Panc1 (cell line): ENCODE measurements around the gene UTS2R. TPM values are rescaled to one million over a fixed set of nuclear protein-coding genes. Genes with fewer than 3 reads are reported as not detected.

Source experiments
- ATAC-seq: fragments of 200-7000 bp; cut with Tn5 transposase; 2 replicates; pipeline ENCODE4 v1.9.1; 2020; ENCODE audit warnings: mild to moderate bottlenecking, moderate library complexity
- BruUV-seq: library from RNA; stranded (reverse); fragments of 400-500 nt; replicated peaks from 2 replicates; lab custom pipeline; 2021; lab: Mats Ljungman, UMichigan
- CTCF ChIA-PET: fragments of 300-600 bp; sonication (Branson Sonifier 250); formaldehyde crosslinking; loops from one replicate; lab custom pipeline; 2022; ENCODE audit warnings: antibody characterized with exemption; lab: Charles Lee
- POLR2A ChIA-PET: fragments of 300-600 bp; sonication (Branson Sonifier 250); formaldehyde crosslinking; loops from one replicate; lab custom pipeline; 2022; ENCODE audit warnings: antibody characterized with exemption; lab: Charles Lee
- DNase-seq: peaks from one replicate; pipeline ENCODE4 v3.0.0-alpha.2; 2010; ENCODE audit warnings: low read depth, low spot score
- H3K27ac ChIP-seq: 2 replicates; pipeline ENCODE4 v1.5.1; 2011; ENCODE audit warnings: mild to moderate bottlenecking, low read length, inconsistent platforms
- H3K27me3 ChIP-seq: fragments of 200-500 bp; sonication (Bioruptor generic); 2 replicates; pipeline ENCODE4 v1.6.0; 2014; ENCODE audit warnings: low read length, inconsistent platforms; ENCODE audit not compliant: control insufficient read depth, insufficient read depth
- H3K36me3 ChIP-seq: fragments of 200-500 bp; sonication (Bioruptor generic); 2 replicates; pipeline ENCODE4 v1.5.1; 2014; ENCODE audit warnings: inconsistent platforms, mild to moderate bottlenecking, low read length, moderate library complexity; ENCODE audit not compliant: control insufficient read depth, insufficient read depth
- H3K4me1 ChIP-seq: 2 replicates; pipeline ENCODE4 v1.5.1; 2011; ENCODE audit warnings: inconsistent platforms, mild to moderate bottlenecking, low read length, moderate library complexity; ENCODE audit not compliant: control insufficient read depth, insufficient read depth
- H3K4me3 ChIP-seq, 2 experiments: 2 replicates each; pipeline ENCODE4 v1.5.1; 2011 to 2012; ENCODE audit warnings: low read depth in 2 of 2, low read length in 2 of 2, mild to moderate bottlenecking in 2 of 2, inconsistent platforms in 1 of 2, moderate library complexity in 1 of 2
- H3K9me3 ChIP-seq: fragments of 200-500 bp; sonication (Bioruptor generic); 2 replicates; pipeline ENCODE4 v1.5.1; 2014; ENCODE audit warnings: low read depth, mild to moderate bottlenecking, inconsistent platforms, low read length, moderate library complexity; ENCODE audit not compliant: control insufficient read depth, insufficient read depth
- POLR2AphosphoS5 ChIP-seq: IDR thresholded peaks from 2 replicates; pipeline ENCODE4 v1.6.1; 2012; ENCODE audit warnings: mild to moderate bottlenecking, low read depth, low read length, moderate library complexity
- REST ChIP-seq, 2 experiments: IDR thresholded peaks; 2 replicates each; pipeline ENCODE4 v1.6.1; 2011 to 2012; ENCODE audit warnings: low read depth in 2 of 2, control low read depth in 1 of 2, low read length in 1 of 2, mild to moderate bottlenecking in 1 of 2, moderate library complexity in 1 of 2; ENCODE audit not compliant: insufficient read depth in 1 of 2
- SIN3A ChIP-seq: IDR thresholded peaks from 2 replicates; pipeline ENCODE4 v1.6.1; 2012; ENCODE audit warnings: low read depth, mild to moderate bottlenecking, low read length, moderate library complexity, borderline replicate concordance; ENCODE audit not compliant: insufficient read depth
- TCF7L2 ChIP-seq: IDR thresholded peaks from 2 replicates; pipeline ENCODE4 v1.6.1; 2011; ENCODE audit warnings: mild to moderate bottlenecking, low read depth, low read length, inconsistent platforms
- in situ Hi-C: cut with HindIII; loops from 2 replicates; pipeline ENCODE4 v1.10.0; 2016; ENCODE audit warnings: low sequenced_read_pairs, low pct_unique_long_range_greater_than_20kb
- intact Hi-C: fragments of 100-400 bp; cut with micrococcal nuclease; formaldehyde crosslinking; loops from one replicate; pipeline ENCODE4 v1.10.0; 2022; ENCODE audit not compliant: unreplicated experiment
- total RNA-seq: library from RNA; stranded (reverse); gene quantifications from one replicate; pipeline ENCODE4 v1.2.1, GENCODE V29; 2021; ENCODE audit not compliant: unreplicated experiment
- TF ChIP-seq, protein P1 (sequence below): fragments of 450-650 bp; IDR thresholded peaks from 2 replicates; pipeline ENCODE4 v1.5.1; 2017; ENCODE audit warnings: mild to moderate bottlenecking

UTS2R gene
- total RNA-seq, 1 experiment from 2014 or later: 0.39 TPM

- CTCF ChIA-PET: no interaction called here
- TF ChIP-seq, protein P1, sequence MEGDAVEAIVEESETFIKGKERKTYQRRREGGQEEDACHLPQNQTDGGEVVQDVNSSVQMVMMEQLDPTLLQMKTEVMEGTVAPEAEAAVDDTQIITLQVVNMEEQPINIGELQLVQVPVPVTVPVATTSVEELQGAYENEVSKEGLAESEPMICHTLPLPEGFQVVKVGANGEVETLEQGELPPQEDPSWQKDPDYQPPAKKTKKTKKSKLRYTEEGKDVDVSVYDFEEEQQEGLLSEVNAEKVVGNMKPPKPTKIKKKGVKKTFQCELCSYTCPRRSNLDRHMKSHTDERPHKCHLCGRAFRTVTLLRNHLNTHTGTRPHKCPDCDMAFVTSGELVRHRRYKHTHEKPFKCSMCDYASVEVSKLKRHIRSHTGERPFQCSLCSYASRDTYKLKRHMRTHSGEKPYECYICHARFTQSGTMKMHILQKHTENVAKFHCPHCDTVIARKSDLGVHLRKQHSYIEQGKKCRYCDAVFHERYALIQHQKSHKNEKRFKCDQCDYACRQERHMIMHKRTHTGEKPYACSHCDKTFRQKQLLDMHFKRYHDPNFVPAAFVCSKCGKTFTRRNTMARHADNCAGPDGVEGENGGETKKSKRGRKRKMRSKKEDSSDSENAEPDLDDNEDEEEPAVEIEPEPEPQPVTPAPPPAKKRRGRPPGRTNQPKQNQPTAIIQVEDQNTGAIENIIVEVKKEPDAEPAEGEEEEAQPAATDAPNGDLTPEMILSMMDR: no peak
- TF ChIP-seq REST (IDR thresholded peaks at IDR 0.05; ENCODE audit: insufficient read depth in 1 of 2, low read depth in 2 of 2, low read length in 1 of 2) (no peak), POLR2AphosphoS5 (no peak), TCF7L2 (no peak)
- H3K9me3 ChIP-seq: no peaks in the 10 kb centered on the region
- no peak for ATAC-seq
- no peaks in the 10 kb centered on the region for H3K36me3 ChIP-seq
- no peaks in the 10 kb centered on the region for H3K4me1 ChIP-seq
- H3K27ac ChIP-seq: no peak overlapping the region
- in situ Hi-C loops (no loop called here), intact Hi-C loops (no loop called here)
- no peak overlapping the region for H3K4me3 ChIP-seq
- POLR2A ChIA-PET: no interaction called here
- no peaks in the 10 kb centered on the region for H3K27me3 ChIP-seq
- DNase-seq: no peak
- BruUV-seq: no TSS peak
Observed at GRCh38 chr17:82403662-82404660, 32.4 kb downstream of the UTS2R start.

DNA sequence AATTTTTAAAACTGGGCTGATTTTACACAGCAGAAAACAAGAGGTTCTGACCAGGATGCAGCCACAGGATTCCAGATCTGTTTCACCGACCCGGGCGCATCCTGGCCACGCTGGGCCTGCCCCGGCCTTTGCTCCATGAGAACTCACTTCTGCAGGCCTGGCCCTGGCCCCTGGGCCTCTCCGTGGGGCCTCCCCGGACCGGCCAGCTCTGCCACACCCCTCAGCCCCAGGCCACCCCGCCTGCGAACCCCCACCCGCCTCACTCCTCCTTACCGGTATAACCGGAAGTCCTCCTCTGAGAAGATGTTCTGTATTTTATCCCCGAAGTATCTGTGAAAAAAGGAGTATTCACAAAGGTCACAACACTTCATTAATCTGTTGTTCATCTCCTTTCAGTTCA, 33.5 kb downstream of the UTS2R start:
- DNase-seq: no peak
- CTCF ChIA-PET: no interaction called here
- H3K27ac ChIP-seq: no peak overlapping the region
- ATAC-seq: no peak
- POLR2A ChIA-PET: no interaction called here
- H3K9me3 ChIP-seq: no peaks in the 10 kb centered on the region
- intact Hi-C loops: no loop called here
- no TSS peak for BruUV-seq
- in situ Hi-C loops: no loop called here
- no peak overlapping the region for H3K4me3 ChIP-seq
- TF ChIP-seq, protein P1: no peak
- no peak for TF ChIP-seq REST (IDR thresholded peaks at IDR 0.05; ENCODE audit: insufficient read depth in 1 of 2, low read depth in 2 of 2, low read length in 1 of 2)
- TF ChIP-seq TCF7L2: no peak
- no peak for TF ChIP-seq SIN3A
- TF ChIP-seq POLR2AphosphoS5: no peak
- no peaks in the 10 kb centered on the region for H3K4me1 ChIP-seq
- no peaks in the 10 kb centered on the region for H3K27me3 ChIP-seq
- H3K36me3 ChIP-seq: no peaks in the 10 kb centered on the region
